ENCODE measurements around the gene CDK4. TPM values are rescaled to one million over a fixed set of nuclear protein-coding genes. Genes with fewer than 3 reads are reported as not detected.
"Not testable (repeated sequence)": the region's sequence is repeated elsewhere in the genome, so short reads cannot be mapped to it uniquely, and the experiment has no call there.

Gene CDK4
- total and polyA plus RNA-seq, 7 donors: 38.0 to 105 (median 56.6) TPM

GRCh38 chr12:57775563-57776246, 23.6 kb upstream of the CDK4 start:
- Histone ChIP-seq H3K27ac (no peak overlapping the region), H3K27me3 (ENCODE audit: insufficient read depth in 3 of 3, low read length in 2 of 3) (no peaks in the 10 kb centered on the region), H3K9me3 (no peaks in the 10 kb centered on the region), H3K36me3 (ENCODE audit: insufficient read depth in 1 of 2, low read depth in 1 of 2) (peaks cover 0 to 21% of the 10 kb centered on the region in 2 donors), H3K4me1 (peaks cover 6% of the 10 kb centered on the region), H3K4me3 (no peak overlapping the region)
- ATAC-seq (no peak), DNase-seq (no peak)
- intact Hi-C loops (cut with DNase I): no loop called here
- no peak for TF ChIP-seq CTCF (IDR thresholded peaks at IDR 0.05)
- WGBS, 3 donors: 74 to 86% (median 81%) methylated on average over 4 of the region's 4 CpGs

GRCh38 chr12:57775044-57775443, 22.9 kb upstream of the CDK4 start:
- Histone ChIP-seq H3K27ac (no peak overlapping the region), H3K9me3 (no peaks in the 10 kb centered on the region), H3K4me3 (no peak overlapping the region), H3K4me1 (peaks cover 6% of the 10 kb centered on the region), H3K36me3 (ENCODE audit: insufficient read depth in 1 of 2, low read depth in 1 of 2) (peaks cover 0 to 23% of the 10 kb centered on the region in 2 donors), H3K27me3 (ENCODE audit: insufficient read depth in 3 of 3, low read length in 2 of 3) (no peaks in the 10 kb centered on the region)
- intact Hi-C loops (cut with DNase I): no loop called here
- 69 to 87% (median 79%) methylated on average over 3 of the region's 3 CpGs for WGBS, 3 donors
- DNase-seq (no peak), ATAC-seq (no peak)
- TF ChIP-seq CTCF (IDR thresholded peaks at IDR 0.05): no peak

GRCh38 chr12:57774634-57775033, 22.5 kb upstream of the CDK4 start:
- ATAC-seq; H3K4me1 ChIP-seq; H3K9me3 ChIP-seq; intact Hi-C loops (cut with DNase I); H3K27ac ChIP-seq; H3K27me3 ChIP-seq (ENCODE audit: insufficient read depth in 3 of 3, low read length in 2 of 3); H3K4me3 ChIP-seq; DNase-seq: not testable (repeated sequence)
- H3K36me3 ChIP-seq (ENCODE audit: insufficient read depth in 1 of 2, low read depth in 1 of 2): peaks cover 4 to 25% of the 10 kb centered on the region in 2 donors
- WGBS, 3 donors: 89 to 91% (median 91%) methylated on average over 11 of the region's 11 CpGs

- DNase-seq (peak; percentile 67 to 73), ATAC-seq (peak; percentile 48 to 72 (median 57))
- Histone ChIP-seq H3K4me3 (peak within 1 kb of the TSS; percentile 89), H3K27me3 (ENCODE audit: insufficient read depth in 3 of 3, low read length in 2 of 3) (no peaks in the 10 kb centered on the region), H3K4me1 (peaks cover 6% of the 10 kb centered on the region), H3K9me3 (no peaks in the 10 kb centered on the region), H3K36me3 (ENCODE audit: insufficient read depth in 1 of 2, low read depth in 1 of 2) (peaks cover 7 to 44% of the 10 kb centered on the region in 2 donors), H3K27ac (peak within 1 kb of the TSS; percentile 92)
- 1 to 2% (median 2%) methylated on average over 67 of the region's 67 CpGs for WGBS, 3 donors
- TF ChIP-seq CTCF (IDR thresholded peaks at IDR 0.05): no peak
- intact Hi-C loops (cut with DNase I): no loop called here
Measured at GRCh38 chr12:57772429-57773322, 20.6 kb upstream of the CDK4 start, which contains the start of gene EEF1AKMT3. EEF1AKMT3 (plus strand) TSS chr12:57772614; CDS start chr12:57772725, 111 bp downstream.

- TF ChIP-seq CTCF (IDR thresholded peaks at IDR 0.05): no peak
- Histone ChIP-seq H3K27me3 (ENCODE audit: insufficient read depth in 3 of 3, low read length in 2 of 3) (peaks cover 0 to 1% (median 0%) of the 10 kb centered on the region in 3 donors), H3K9me3 (no peaks in the 10 kb centered on the region), H3K36me3 (ENCODE audit: insufficient read depth in 1 of 2, low read depth in 1 of 2) (peaks cover 7 to 45% of the 10 kb centered on the region in 2 donors), H3K4me1 (peaks cover 6% of the 10 kb centered on the region), H3K27ac (peak within 1 kb of the TSS; percentile 92), H3K4me3 (peak within 1 kb of the TSS; percentile 89)
- DNase-seq (peak; percentile 95 to 97), ATAC-seq (peak; percentile 96 to 97 (median 96))
- WGBS, 3 donors: 0% methylated on average over 28 of the region's 28 CpGs
- intact Hi-C loops (cut with DNase I): no loop called here
Measured at GRCh38 chr12:57771873-57772428, 19.8 kb upstream of the CDK4 start, which contains the start of gene METTL1. METTL1 (minus strand) TSS chr12:57772105; CDS start chr12:57772083, 22 bp downstream.
